Skin epidermis (tissue), 12 donors: ENCODE results near the gene PELO.
"Not testable (repeated sequence)": the region's sequence is repeated elsewhere in the genome, so short reads cannot be mapped to it uniquely, and the experiment has no call there.

Experiments used
- H3K27ac ChIP-seq, 21 experiments: fragments of 200-600 bp; sonication (generic) in 11 of 21; one replicate each; pipeline ENCODE4 v1.5.0; 2020; ENCODE audit warnings: mild to moderate bottlenecking in 3 of 21, inconsistent platforms in 2 of 21, moderate library complexity in 2 of 21
- H3K4me3 ChIP-seq, 7 experiments: fragments of 200-600 bp; sonication (generic) in 2 of 7; one replicate each; pipeline ENCODE4 v1.5.0; 2020; ENCODE audit warnings: inconsistent platforms in 2 of 7, mild to moderate bottlenecking in 2 of 7, moderate library complexity in 1 of 7

The PELO gene

GRCh38 chr5:52787600-52788504 is at the start of gene PELO, which contains the start of gene ITGA1:
TSS of gene PELO (plus strand) at chr5:52787916. CDS start at chr5:52800395, 12,479 bp downstream.
TSS of gene ITGA1 (plus strand) at chr5:52787916. CDS start at chr5:52788354, 438 bp downstream.
- H3K4me3 ChIP-seq = peak within 1 kb of the TSS; percentile 42 to 69 (median 53)
- H3K27ac ChIP-seq = peak within 1 kb of the TSS in 20 of 21 experiments; percentile 55 to 89 (median 77)

GRCh38 chr5:52738095-52738506 is 49.6 kb upstream of the PELO start:
- Histone ChIP-seq H3K4me3 (no peak overlapping the region), H3K27ac (no peak overlapping the region)

- H3K27ac ChIP-seq = no peak overlapping the region
- H3K4me3 ChIP-seq = no peak overlapping the region
These were observed 47.7 kb upstream of the PELO start for GRCh38 chr5:52740007-52740406.

GRCh38 chr5:52743012-52743411 is 44.7 kb upstream of the PELO start:
- Histone ChIP-seq H3K27ac (peak overlapping the region in 4 of 21 experiments; percentile 25 to 79 (median 53)), H3K4me3 (no peak overlapping the region)

- H3K4me3 ChIP-seq = no peak overlapping the region
- H3K27ac ChIP-seq = peak overlapping the region in 6 of 21 experiments; percentile 25 to 79 (median 40)
These were observed 44.2 kb upstream of the PELO start for GRCh38 chr5:52743529-52743928.

GRCh38 chr5:52743970-52744369 is 43.7 kb upstream of the PELO start:
- Histone ChIP-seq H3K4me3 (no peak overlapping the region), H3K27ac (peak overlapping the region in 7 of 21 experiments; percentile 24 to 79 (median 43))

GRCh38 chr5:52744867-52745458 is 42.8 kb upstream of the PELO start:
- H3K27ac ChIP-seq = peak overlapping the region in 5 of 21 experiments; percentile 24 to 79 (median 43)
- not testable (repeated sequence) for H3K4me3 ChIP-seq

- no peak overlapping the region for H3K27ac ChIP-seq
These were observed 41.2 kb upstream of the PELO start for GRCh38 chr5:52746539-52746938.

GRCh38 chr5:52748590-52748989 is 39.1 kb upstream of the PELO start:
- Histone ChIP-seq H3K27ac (no peak overlapping the region), H3K4me3 (no peak overlapping the region)

More at GRCh38 chr5:52746539-52746938, 41.2 kb upstream of the PELO start:
- no peak overlapping the region for H3K4me3 ChIP-seq

- H3K27ac ChIP-seq = no peak overlapping the region
- H3K4me3 ChIP-seq = no peak overlapping the region
These were observed 38.0 kb upstream of the PELO start for GRCh38 chr5:52749666-52750065.

GRCh38 chr5:52751137-52751536 is 36.6 kb upstream of the PELO start:
- H3K27ac ChIP-seq = no peak overlapping the region

GRCh38 chr5:52754051-52754450 is 33.7 kb upstream of the PELO start:
- no peak overlapping the region for H3K4me3 ChIP-seq
- no peak overlapping the region for H3K27ac ChIP-seq

More at GRCh38 chr5:52751137-52751536, 36.6 kb upstream of the PELO start:
- H3K4me3 ChIP-seq = no peak overlapping the region

GRCh38 chr5:52757527-52757926 is 30.2 kb upstream of the PELO start:
- Histone ChIP-seq H3K27ac (no peak overlapping the region), H3K4me3 (no peak overlapping the region)

- H3K27ac ChIP-seq = no peak overlapping the region
- H3K4me3 ChIP-seq = no peak overlapping the region
These were observed 29.7 kb upstream of the PELO start for GRCh38 chr5:52758014-52758413.

- no peak overlapping the region for H3K27ac ChIP-seq
- H3K4me3 ChIP-seq = no peak overlapping the region
These were observed 28.4 kb upstream of the PELO start for GRCh38 chr5:52759331-52759730.

- Histone ChIP-seq H3K4me3 (no peak overlapping the region), H3K27ac (no peak overlapping the region)
These were observed 26.9 kb upstream of the PELO start for GRCh38 chr5:52760695-52761366.

- H3K27ac ChIP-seq = no peak overlapping the region
- no peak overlapping the region for H3K4me3 ChIP-seq
These were observed 20.4 kb upstream of the PELO start for GRCh38 chr5:52767217-52767743.

GRCh38 chr5:52767766-52768480 is 19.8 kb upstream of the PELO start:
- Histone ChIP-seq H3K4me3 (no peak overlapping the region), H3K27ac (no peak overlapping the region)

GRCh38 chr5:52769061-52769460 is 18.7 kb upstream of the PELO start:
- no peak overlapping the region for H3K4me3 ChIP-seq
- H3K27ac ChIP-seq = no peak overlapping the region
